GM21576 (cell line): ENCODE data around the gene SCN3A.
A peak's percentile ranks its signal among the peaks of the same experiment; 100 is the strongest.

ENCODE experiments used
- ATAC-seq: cut with Tn5 transposase; IDR thresholded peaks from one replicate; pipeline ENCODE4 v1.9.1; 2021; ENCODE audit warnings: mild to moderate bottlenecking, moderate library complexity; ENCODE audit not compliant: unreplicated experiment

Gene SCN3A

GRCh38 chr2:165192729-165193128, 11.1 kb downstream of the SCN3A start:
- no peak for ATAC-seq

- ATAC-seq = no peak
These were observed 12.6 kb downstream of the SCN3A start for GRCh38 chr2:165191096-165191728.

- no peak for ATAC-seq
These were observed 18.2 kb downstream of the SCN3A start for GRCh38 chr2:165185633-165186032.

GRCh38 chr2:165182029-165182428, 21.8 kb downstream of the SCN3A start:
- ATAC-seq = no peak

- no peak for ATAC-seq
These were observed 27.1 kb downstream of the SCN3A start for GRCh38 chr2:165176780-165177179.

GRCh38 chr2:165173215-165173614, 30.6 kb downstream of the SCN3A start:
- ATAC-seq = peak; percentile 60

GRCh38 chr2:165164201-165164600, 39.6 kb downstream of the SCN3A start:
- no peak for ATAC-seq

- no peak for ATAC-seq
These were observed 40.1 kb downstream of the SCN3A start for GRCh38 chr2:165163761-165164160.

GRCh38 chr2:165162466-165162865, 41.4 kb downstream of the SCN3A start:
- ATAC-seq = no peak

GRCh38 chr2:165161510-165161909, 42.3 kb downstream of the SCN3A start:
- no peak for ATAC-seq

- no peak for ATAC-seq
These were observed 46.7 kb downstream of the SCN3A start for GRCh38 chr2:165157160-165157559.

- ATAC-seq = no peak
These were observed 48.7 kb downstream of the SCN3A start for GRCh38 chr2:165155152-165155551.

- peak; percentile 78 for ATAC-seq
These were observed 54.4 kb downstream of the SCN3A start for GRCh38 chr2:165149439-165149838.

GRCh38 chr2:165147186-165148045, 56.4 kb downstream of the SCN3A start:
- ATAC-seq = no peak

GRCh38 chr2:165144315-165144714, 59.5 kb downstream of the SCN3A start:
- ATAC-seq = peak; percentile 79

- no peak for ATAC-seq
These were observed 62.1 kb downstream of the SCN3A start for GRCh38 chr2:165141601-165142354.

- ATAC-seq = no peak
These were observed 77.6 kb downstream of the SCN3A start for GRCh38 chr2:165126244-165126643.

GRCh38 chr2:165122521-165122920, 81.3 kb downstream of the SCN3A start:
- no peak for ATAC-seq

- ATAC-seq = no peak
These were observed 82.9 kb downstream of the SCN3A start for GRCh38 chr2:165120740-165121467.

GRCh38 chr2:165115258-165115657, 88.6 kb downstream of the SCN3A start:
- ATAC-seq = no peak

- ATAC-seq = no peak
These were observed 89.4 kb downstream of the SCN3A start for GRCh38 chr2:165114346-165114939.
